Suprapubic skin (tissue), 4 donors: ENCODE measurements around the gene ING2. TPM values are rescaled to one million over a fixed set of nuclear protein-coding genes. Genes with fewer than 3 reads are reported as not detected.

ENCODE experiments used
- DNase-seq, 2 donors: peaks; one replicate each; pipeline ENCODE4 v3.0.0-alpha.2; 2019; ENCODE audit warnings: low spot score in 2 of 2
- H3K27ac ChIP-seq: fragments of 200-600 bp; sonication (generic); one replicate; pipeline ENCODE4 v1.5.1; 2019
- H3K27me3 ChIP-seq: fragments of 200-600 bp; sonication (generic); one replicate; pipeline ENCODE4 v1.5.1; 2019
- H3K36me3 ChIP-seq: fragments of 200-600 bp; sonication (generic); one replicate; pipeline ENCODE4 v1.5.1; 2019
- H3K4me1 ChIP-seq: fragments of 200-600 bp; sonication (generic); one replicate; pipeline ENCODE4 v1.5.1; 2019
- H3K4me3 ChIP-seq: fragments of 200-600 bp; sonication (generic); one replicate; pipeline ENCODE4 v1.5.1; 2019; ENCODE audit warnings: mild to moderate bottlenecking
- H3K9me3 ChIP-seq: fragments of 200-600 bp; sonication (generic); one replicate; pipeline ENCODE4 v1.5.1; 2019
- CTCF ChIP-seq, 2 donors: fragments of 200-600 bp in 1 of 2; fragments of 450-650 bp in 1 of 2; sonication (generic) in 1 of 2; IDR thresholded peaks; one replicate each; pipeline ENCODE4 v1.5.1; 2016 to 2019; ENCODE audit warnings: antibody characterized with exemption in 2 of 2, mild to moderate bottlenecking in 1 of 2, moderate library complexity in 1 of 2
- EP300 ChIP-seq: sonication (generic); formaldehyde crosslinking; IDR thresholded peaks from one replicate; pipeline ENCODE4 v1.6.1; 2017; ENCODE audit warnings: antibody characterized with exemption
- POLR2A ChIP-seq, 2 donors: fragments of 450-650 bp; IDR thresholded peaks; one replicate each; pipeline ENCODE4 v1.6.1; 2017; ENCODE audit warnings: antibody characterized with exemption in 2 of 2, mild to moderate bottlenecking in 2 of 2, moderate library complexity in 2 of 2
- POLR2AphosphoS5 ChIP-seq, 3 donors: sonication (generic); formaldehyde crosslinking; IDR thresholded peaks; one replicate each; pipeline ENCODE4 v1.6.1; 2017; ENCODE audit warnings: antibody characterized with exemption in 3 of 3
- WGBS: methylation state at CpG from one replicate; pipeline ENCODE4 v1.1.5; 2018; 5-methylcytosine and 5-hydroxymethylcytosine counted together
- total RNA-seq, 4 donors: library from RNA; depleted of rRNA; stranded (reverse); fragments of >200 nt; gene quantifications; one replicate each; pipeline ENCODE4 v1.1.0, GENCODE V29; 2016

Gene ING2
- total RNA-seq, 4 donors from 2014 or later: 9.9 to 21.2 (median 18.8) TPM

GRCh38 chr4:183561905-183562304 is 57.0 kb downstream of the ING2 start:
- H3K27me3 ChIP-seq: no peaks in the 10 kb centered on the region
- H3K4me3 ChIP-seq: no peak overlapping the region
- 58% methylated on average over 4 of the region's 4 CpGs for WGBS
- no peaks in the 10 kb centered on the region for H3K36me3 ChIP-seq
- no peak for TF ChIP-seq POLR2A (IDR thresholded peaks at IDR 0.05)
- no peak for TF ChIP-seq CTCF (IDR thresholded peaks at IDR 0.05)
- no peak for TF ChIP-seq EP300
- no peak for TF ChIP-seq POLR2AphosphoS5 (IDR thresholded peaks at IDR 0.05)
- no peaks in the 10 kb centered on the region for H3K9me3 ChIP-seq
- peaks cover 8% of the 10 kb centered on the region for H3K4me1 ChIP-seq
- no peak overlapping the region for H3K27ac ChIP-seq
- DNase-seq: no peak

Other genes with a start within 250 kb of the ING2 start
- gene CLDN22, start 184.8 kb upstream of the ING2 start, total RNA-seq: not detected
- gene CLDN24, start 182.6 kb upstream of the ING2 start, total RNA-seq: not detected
- gene CDKN2AIP, start 60.4 kb upstream of the ING2 start, total RNA-seq: 10 to 100 TPM; 14.0 to 25.6 (median 17.2) TPM
- gene RWDD4, start 154.1 kb downstream of the ING2 start, total RNA-seq: 10 to 100 TPM; 18.6 to 25.3 (median 21.6) TPM
- gene TRAPPC11, start 154.2 kb downstream of the ING2 start, total RNA-seq: 10 to 100 TPM; 40.6 to 74.2 (median 49.2) TPM